AG08396 (cell line): ENCODE measurements around the gene SREBF1.

Experiments
- DNase-seq: peaks from one replicate; pipeline ENCODE4 v3.0.0; 2012; ENCODE audit warnings: low spot score, mixed read lengths

SREBF1 gene

DNA sequence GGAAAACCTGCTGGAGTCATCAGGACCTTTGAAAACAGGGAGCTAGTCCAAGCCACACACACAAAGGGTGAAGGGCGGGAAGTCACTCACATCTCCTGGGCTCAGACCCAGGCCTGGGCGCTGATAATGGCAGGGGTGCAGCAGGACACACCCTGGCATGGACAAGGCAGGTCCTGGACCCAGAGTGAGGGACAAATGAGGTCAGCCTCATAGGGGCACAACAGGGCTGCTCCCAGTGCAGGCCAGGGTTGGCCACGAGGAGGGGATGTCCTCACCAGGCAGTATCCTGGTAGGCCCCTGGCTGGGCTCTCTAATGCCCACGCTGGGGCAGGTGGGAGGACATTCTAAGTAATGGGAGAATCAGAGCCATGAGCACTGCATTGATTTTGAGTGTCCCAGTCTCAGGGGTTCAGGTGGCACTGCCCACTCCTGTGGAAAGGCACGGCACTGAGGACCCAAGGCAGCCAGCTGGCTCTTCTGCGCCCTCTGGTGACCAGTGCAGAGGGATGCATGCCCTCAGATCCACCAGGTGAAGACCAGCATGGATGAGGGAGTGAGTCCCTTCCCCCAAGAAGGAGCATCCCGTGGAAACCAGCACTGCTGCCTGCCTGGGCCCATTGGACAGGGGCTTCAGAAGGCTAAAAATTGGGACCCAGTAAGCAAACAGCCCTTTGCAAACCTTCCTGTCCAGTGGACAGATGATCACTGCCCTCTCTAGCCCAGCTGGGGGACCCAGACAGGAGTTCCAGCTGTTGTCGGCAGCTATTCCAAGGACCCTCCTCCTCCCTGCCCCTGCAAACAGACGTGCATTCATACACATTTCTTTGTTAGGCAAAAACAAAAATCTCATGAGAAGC, 23.4 kb upstream of the SREBF1 start:
- DNase-seq: peak; percentile 81

DNA sequence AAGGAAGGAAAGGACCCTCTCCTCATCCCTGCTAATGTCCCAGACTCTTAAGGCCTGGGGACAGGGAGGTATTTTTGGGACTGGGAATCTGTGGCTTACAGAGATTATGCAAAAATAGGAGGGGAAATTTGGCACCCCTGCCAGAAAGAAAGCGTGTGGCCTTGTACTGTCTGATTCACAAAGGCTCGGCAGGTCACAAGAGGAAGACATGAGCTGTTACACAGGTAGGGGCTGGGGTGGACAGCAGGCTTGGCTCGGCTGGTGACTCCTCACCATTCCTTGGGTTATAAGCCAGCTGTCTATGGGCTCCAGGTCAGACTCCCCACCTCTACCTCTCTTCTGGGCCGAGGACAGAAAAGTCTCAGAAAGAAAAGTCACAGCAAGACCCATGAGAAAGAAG, 20.7 kb upstream of the SREBF1 start:
- no peak for DNase-seq

DNA sequence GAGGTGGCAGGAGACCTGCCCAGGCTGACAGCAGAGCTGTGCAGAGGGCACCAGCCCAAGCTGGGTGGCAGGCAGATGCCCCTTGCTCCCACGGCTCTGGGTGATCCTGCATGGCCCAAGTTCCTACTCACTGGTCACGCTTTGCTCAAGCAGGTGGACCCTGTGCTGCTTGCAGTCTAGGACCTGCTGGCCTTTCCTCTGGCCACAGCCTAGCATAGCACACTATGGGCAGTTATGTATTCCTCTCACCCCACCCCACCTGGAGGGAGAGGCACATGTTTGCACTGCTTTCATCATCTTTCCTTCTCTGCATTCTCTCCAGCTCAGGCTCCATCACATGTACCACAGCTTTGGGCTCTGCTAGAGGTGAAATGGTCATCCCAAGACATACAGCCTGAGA, 19.6 kb upstream of the SREBF1 start:
- DNase-seq: no peak

DNA sequence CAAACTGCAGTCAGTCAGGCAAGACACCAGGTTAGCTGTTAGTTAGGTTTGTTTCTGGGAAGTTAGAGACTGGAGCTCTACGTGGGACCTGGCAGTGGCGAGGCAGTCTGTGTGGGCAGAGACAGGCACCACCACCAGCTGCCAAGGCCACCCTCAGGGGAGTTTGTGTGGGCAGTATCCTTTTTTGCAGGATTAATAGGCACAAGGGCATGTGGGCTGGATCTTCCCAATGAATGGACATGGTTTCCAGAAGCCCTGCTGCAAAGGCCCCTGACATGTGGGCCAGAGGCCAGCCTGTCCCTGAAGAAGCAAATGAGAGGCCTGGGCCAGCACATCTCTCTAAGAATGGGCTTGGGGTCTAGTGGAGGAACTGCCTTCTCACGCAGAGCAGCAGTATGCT, 19.2 kb upstream of the SREBF1 start:
- no peak for DNase-seq

DNA sequence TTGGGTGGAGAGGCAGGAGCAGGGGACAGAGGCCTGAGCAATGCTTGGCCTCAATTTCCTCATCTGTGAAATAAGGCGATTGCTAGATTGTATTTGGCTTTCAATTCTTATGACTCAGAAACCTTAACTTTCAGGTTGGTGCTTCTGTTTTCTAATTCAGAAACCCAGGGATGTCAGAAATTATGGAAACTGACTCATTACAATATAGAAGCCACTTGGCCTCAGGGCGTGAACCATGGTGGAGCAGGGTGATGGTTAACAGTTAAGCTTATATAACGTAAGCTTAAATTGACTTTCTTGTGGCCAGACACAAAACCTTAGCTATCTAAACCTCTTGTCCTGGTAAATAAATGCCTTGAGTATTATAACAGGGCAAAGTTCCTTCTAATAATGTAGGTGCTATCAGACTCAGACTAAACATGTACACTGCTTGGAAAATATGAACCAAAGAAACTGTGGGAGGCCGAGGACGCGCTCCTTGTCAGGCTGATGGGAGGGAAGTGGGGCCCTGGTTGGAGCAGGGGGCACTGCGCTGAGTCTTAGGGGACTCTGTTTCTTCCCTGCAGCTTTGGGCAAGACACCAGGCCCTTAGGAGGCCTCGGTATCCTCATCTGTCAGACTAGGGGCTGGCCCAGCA, 17.1 kb upstream of the SREBF1 start:
- no peak for DNase-seq

DNA sequence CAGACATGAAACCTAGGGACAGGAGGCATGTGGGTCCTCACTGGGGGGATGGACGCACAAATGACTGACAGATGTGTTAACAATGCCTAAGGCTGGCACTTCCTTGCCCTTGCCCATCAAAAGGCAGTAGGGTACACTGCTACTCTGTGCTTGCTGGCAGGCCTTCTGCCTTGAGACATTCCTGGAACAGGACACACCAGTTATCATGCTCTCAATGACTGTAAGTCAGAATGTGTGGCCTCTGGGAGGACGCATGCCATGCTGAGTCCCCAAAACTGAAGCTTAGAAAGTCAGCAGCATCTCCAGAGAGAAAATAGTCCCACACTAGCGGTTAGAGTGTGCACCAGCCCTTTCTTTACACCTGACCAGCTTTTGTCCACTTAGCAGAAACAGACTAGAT, 16.1 kb upstream of the SREBF1 start:
- no peak for DNase-seq

DNA sequence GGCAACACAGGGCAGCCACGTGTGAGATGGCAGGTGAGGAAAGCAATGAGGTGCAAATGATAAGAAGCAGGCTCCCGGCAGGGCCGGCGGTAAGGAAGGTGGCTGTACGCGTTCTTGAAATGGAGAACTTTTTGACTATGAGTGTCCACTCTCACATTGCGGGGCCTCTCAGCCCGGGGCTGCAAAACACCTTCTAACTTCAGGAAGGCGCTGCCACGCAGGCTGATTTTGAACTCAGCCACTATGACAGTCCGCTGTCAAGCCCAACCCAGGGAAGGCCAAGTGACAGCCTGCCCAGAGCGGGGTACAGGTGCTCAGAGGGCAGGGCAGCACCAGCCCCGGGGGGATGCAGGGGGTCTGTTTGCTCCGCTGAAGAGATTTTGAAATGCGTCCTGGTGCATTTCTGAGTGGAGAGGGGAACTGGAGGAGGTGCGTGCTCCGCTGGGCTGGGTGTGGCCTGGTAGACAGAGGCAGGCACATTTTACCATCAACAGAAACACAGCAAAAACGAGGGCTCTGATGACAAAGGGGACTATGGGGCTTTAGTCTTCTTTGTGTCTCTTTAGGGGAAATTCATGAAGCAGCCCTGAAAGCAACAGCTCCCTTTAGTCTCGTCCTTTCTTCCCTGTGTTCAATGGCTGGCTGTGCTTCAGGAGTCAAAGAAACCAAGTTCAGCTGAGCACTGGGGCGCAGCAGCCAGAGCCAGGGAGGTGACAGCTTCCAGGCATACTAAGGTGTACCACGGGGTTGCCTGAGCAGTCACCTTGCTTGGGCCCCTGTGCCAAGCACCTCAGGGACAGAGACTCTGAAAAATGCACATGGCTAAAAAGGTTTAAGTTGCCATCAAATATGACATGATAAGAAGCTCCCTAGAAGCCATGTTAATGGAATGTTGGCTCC, 14.6 kb upstream of the SREBF1 start:
- no peak for DNase-seq

DNA sequence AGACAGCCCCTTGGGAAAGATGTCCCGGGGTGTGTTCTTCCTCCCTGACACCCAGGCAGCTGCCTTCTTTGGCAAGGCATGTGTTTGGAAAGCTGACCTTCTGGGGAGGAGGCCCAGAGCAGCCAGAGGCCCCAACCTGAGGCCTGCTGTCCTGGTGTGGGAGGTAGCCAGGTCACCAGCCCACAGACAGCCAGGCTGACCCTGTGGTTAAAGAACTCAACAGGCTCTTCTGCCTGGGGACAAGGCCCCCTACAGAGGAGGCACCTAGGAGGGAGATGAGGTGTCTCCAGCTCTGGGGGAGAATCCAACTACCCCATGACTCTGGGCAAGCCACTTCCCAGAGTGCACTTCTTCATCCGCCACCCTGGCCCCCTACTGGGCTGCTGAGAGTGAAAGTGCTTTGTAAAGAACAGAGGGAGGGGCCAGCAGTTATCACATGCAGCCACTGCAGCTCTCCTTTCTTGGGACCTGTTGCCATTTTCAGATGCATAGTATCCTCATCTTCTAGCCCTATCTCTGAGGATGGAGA, 13.1 kb upstream of the SREBF1 start:
- peak; percentile 34 for DNase-seq

DNA sequence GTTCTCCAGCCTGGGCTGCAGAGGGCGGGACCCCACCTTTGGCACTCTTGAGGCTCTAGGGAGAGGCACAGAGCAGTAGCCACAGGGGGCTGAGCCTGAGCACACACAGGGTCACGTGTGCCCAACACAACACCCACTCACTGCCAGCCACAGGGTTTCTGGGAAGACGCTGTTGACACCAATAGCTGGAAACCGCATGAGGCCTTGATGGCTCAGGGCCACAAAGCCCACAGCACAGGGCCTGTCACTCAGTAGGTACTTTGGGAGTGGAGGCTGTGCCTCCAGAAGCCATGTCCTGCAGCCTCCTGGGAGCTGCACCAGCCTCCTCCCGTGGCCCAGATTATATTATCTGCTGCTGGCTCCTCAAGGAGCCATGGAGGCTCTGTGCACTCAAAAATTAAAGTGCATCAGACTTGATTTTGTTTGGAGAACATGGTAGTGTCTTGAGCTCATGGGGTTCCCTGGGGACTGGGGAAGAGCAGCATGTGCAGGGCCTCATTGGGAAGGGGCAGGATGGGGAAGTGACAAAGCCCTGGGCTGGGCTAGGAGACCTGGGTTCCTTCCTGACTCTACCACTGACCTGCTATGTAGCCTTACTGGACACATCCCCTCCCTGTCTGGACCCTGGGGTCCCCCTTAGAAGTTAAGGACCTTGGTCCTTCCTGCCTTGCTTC, 12.5 kb upstream of the SREBF1 start:
- peak; percentile 69 for DNase-seq

DNA sequence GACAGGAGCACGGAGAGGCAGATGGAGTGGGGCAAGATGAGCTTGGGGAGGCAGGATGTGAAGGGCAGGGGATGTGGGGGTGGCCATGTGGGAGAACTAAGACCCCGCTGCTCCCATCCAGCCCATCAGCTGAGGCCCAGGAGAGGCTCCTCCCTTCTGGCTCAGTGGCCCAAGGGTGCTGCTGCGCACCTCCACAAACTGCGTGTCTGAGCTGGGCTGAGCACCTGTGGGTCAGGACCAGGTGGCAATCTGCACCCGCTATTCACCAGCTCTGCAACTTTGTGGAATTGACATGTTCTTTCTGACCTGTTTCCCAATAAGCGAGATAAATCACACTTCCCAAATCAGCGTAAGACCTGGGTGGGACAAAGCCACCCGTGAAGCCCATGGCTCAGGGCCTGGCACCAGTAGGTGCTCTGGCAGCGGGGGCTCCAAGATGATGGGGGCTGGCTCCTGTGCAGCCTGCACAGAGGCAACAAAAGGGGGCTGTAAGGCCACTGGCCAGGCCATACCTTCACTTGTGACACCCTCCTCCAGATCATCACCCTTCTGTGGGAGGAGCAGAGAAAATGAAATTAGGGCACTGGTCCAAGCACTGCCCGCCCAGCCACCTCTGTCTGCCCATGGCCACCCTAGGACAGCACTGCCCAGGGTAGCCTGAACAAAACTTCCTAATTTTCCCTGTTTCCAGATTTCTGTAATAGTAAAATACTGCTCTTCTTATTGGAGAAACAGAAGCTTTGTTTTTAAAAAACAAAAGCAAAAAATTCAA, 11.7 kb upstream of the SREBF1 start:
- no peak for DNase-seq

DNA sequence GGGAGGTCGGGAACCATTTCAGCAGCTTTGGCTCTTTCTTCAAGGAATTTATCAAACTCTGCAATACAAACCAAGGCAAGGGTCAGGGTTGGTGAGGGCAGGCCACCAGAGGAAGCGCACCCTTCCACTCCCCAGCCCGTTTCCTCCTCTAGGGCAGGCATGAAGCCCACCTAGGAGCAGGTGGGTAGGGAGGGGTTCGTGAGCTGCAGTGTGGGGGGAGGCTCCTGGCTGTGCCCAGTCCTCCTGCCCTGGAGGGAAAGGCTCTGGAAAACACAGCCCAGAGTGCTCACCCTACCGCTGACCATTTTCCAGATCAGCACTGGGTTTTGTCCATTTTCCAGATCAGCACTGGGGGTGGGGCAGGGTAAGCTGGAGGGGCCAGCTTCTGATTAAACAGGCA, 10.9 kb upstream of the SREBF1 start:
- no peak for DNase-seq

DNA sequence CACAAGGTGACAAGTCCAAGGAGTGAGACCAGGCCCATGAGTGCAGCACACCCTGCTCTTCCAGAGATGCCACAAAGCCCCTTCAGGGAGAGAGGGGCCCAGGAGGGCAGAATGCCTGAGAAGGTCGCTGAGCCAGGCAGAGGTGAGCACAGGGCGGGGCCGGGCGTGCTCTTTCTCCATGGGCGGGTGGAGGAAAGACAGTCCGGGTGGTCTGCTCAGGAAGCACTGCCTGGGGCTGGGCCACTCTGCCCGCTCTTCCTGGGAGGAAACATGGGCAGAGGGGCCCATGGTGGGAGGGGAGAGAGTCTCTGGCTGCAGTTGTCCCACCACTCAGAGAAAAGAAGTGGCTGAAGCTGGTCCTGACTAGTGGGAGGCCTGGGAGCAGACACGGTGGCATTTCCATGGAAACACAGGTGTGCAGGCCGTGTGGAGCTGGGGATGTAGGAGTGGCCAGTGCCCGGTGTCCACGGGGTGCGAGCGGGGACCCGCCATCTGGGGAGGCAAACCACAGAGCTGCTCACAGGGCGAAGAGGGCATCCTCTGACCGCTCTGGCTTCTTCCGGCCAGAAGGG, 10.4 kb upstream of the SREBF1 start:
- no peak for DNase-seq

DNA sequence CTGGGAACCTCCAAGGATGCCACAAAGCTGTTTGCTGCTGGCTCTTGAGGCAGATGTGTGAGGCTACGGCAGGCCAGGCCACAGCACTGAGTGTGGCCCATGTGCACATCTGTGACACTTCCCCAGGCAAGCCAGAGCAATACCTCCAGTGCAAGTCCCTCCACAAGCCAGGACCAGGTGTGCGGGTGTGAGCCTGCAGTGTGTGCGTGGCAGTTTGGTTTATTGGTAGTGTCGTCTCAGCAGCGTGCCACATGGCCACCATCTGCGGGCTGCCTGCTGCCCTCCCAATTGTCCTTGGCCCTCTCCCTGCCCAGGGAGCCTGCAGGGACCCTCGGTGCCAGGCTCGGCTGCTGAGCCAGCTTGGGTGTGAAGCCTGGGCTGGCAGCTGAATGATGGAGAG, 9.9 kb upstream of the SREBF1 start:
- DNase-seq: no peak

DNA sequence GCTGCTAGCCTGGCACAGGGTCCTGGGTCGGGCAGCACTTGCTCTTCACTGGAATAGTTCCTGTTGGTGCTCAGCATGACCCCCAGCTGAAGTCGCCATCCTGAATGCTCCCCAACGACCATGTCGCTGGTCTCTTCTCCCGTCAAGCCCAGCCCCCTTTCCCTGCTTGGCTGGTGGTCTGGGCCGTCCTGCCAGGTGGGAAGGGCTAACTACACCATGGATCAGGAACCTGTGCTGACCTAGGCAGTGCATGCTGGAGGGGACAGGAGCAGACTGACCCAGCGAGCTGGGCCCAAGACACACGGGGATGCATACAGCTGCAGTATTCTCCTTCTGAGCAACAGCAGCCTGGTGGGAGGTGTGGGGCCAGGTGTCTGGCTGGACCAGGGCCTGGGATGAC, 9.2 kb upstream of the SREBF1 start:
- no peak for DNase-seq

DNA sequence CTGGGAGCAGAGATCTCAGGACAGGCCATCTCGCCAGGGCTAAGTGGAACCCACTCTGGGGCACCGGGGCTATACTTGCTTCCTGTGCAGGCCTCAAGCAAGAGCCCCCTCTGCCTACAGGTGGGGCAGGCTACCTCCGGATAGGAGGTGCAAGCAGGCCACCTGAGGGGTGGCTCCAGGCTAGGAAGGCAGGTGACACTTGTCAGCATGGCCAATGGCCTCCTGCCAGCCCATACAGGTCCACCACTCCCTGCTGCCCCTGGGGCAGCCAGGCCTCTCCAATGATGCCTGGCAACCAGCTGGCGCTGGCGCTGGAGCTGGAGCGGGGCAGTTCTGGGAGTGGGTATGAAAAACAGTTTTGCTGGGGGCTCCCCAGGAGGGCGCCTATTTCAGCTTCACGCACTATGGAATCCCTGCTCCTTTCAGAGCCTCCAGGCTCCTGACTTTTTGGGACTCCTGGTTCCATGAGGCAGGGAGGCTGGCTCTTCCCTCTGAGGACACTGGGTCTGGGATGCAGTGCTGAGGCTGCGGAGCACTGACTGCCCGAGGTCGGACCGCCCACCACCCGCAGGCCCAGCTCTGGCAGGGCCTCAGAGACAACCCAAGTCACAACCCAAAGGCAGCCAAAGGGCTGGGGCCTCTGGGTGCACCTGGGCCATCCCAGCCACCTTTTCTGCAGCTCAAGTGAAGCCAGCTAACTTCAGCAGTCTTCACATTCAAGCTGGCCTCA, 8.4 kb upstream of the SREBF1 start:
- DNase-seq: no peak

DNA sequence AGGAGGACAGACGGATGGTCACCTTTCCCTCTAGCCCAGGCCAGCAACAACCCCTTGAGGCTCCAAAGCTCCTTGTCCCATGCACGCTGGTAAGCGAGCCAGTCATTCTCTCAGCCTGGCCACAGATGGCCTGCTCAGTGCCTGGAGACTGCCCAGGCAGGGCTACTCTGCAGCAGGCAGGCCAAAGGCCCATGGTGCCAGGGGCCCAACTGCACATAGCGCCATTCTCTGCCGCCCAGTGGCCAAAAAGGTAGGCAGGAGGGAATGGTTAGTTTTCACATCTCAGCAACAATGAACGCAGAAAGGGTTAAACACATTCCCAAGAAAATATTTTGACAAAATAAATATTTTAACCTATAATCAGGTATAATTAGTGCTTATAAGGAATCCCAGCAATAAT, 7.7 kb upstream of the SREBF1 start:
- no peak for DNase-seq

DNA sequence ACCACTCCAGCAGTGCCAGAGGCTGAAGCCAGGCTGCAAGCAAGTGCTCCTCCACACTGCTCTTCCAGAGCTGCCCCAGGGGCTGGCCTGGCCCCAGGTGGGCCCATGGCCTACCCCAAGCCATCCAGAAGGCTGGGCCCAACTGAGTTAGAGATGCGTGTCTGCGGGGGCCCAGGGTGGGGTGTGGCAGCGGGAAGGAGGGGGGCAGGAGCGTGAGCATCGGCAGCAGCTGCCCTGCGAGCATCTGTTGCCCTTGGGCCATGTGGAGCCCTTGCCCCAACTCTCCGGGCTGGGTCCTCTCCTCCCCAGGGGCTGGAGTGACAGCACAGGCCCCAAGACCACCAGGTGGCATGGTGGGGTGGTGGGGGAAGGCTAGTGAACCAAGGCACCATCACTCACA, 7.3 kb upstream of the SREBF1 start:
- no peak for DNase-seq

DNA sequence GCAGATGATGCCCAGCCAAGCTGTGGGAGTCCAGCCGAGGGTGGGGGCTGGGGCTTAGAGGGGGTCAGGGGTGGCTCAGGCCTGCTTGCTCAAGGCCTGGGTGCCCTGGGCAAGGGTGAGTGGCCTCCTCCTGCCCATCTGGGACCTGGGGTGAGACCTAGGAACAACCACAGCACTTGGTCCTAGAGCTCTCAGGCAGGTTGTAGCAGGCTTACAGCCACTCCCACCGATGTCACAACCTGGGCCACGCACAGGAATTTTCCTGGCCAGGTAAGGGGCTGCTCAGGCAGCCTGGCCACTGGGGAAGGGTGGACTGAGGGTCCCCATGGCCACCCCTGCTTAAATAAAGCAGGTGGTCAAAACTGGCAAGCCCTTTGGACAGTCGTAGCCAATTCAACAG, 6.3 kb upstream of the SREBF1 start:
- no peak for DNase-seq

DNA sequence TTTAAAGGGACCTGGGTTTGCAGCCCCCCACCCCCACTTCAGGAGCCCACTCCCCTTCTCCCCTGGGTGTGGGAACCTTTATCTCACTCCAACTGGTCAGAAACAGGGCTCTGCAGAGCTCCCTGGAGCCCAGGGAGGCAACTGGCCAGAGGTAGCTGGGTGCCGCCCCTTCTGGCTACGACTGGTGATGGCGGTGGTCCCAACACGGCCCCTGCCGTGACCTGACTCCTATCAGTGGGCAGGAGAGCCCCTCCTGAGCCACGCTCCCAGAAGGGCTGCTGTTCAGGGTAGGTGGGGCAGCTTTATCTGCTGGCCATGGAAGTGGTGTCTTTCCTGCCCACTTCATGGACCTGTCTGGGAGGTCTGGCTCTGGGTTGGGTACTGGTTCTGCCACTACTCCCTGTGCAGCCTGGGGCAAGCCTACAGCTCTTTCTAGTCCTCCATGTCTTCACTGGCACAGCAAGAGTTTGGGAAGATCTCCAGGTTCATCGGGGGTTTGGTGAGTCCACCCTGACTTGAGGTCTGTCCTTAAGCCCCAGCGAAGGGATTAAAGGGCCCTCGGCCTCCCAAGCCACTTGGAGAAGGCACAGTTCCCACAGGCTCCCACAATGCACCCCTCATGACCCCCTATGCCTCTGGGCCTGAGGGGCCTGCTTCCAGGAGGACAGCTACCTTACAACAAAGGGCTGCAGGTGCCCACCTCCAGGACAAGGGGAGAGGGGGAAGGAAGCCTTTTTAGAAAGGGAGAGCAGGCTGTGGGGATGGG, 5.5 kb upstream of the SREBF1 start:
- DNase-seq: no peak
